CD14-positive monocyte (primary cell): Measurements from ENCODE around the gene HTR5A. TPM values are rescaled to one million over a fixed set of nuclear protein-coding genes. Genes with fewer than 3 reads are reported as not detected.

Experiments used
- DNase-seq, 3 donors: peaks; one replicate each; pipeline ENCODE4 v3.0.0-alpha.2; 2011 to 2022
- H2AFZ ChIP-seq: 2 replicates; pipeline ENCODE4 v1.6.0; 2012; ENCODE audit warnings: mild to moderate bottlenecking, low read depth, low read length, inconsistent platforms; ENCODE audit not compliant: insufficient read depth, poor library complexity, severe bottlenecking
- H3K27ac ChIP-seq, 2 donors: 1 replicate in 1 of 2; 2 replicates in 1 of 2; pipeline ENCODE4 v1.5.1; 2012 to 2013; ENCODE audit warnings: low read length in 2 of 2, control low read depth in 1 of 2, inconsistent platforms in 1 of 2, low read depth in 1 of 2, mild to moderate bottlenecking in 1 of 2
- H3K27me3 ChIP-seq, 2 donors: one replicate each; pipeline versions ENCODE4 v1.6.0 to v1.6.1; 2011 to 2013; ENCODE audit warnings: low read length in 2 of 2; ENCODE audit not compliant: control insufficient read depth in 2 of 2, insufficient read depth in 2 of 2
- H3K36me3 ChIP-seq, 2 donors: replicated peaks in 1 of 2; 1 replicate in 1 of 2; 2 replicates in 1 of 2; pipeline versions ENCODE4 v1.5.1 to v1.6.1; 2012 to 2013; ENCODE audit warnings: low read length in 2 of 2, control low read depth in 1 of 2, inconsistent platforms in 1 of 2, mild to moderate bottlenecking in 1 of 2; ENCODE audit not compliant: insufficient read depth in 2 of 2, control insufficient read depth in 1 of 2
- H3K4me1 ChIP-seq, 2 donors: 1 replicate in 1 of 2; 2 replicates in 1 of 2; pipeline versions ENCODE4 v1.5.1 to v1.6.1; 2012 to 2013; ENCODE audit warnings: low read length in 2 of 2, control low read depth in 1 of 2, inconsistent platforms in 1 of 2, mild to moderate bottlenecking in 1 of 2, moderate library complexity in 1 of 2; ENCODE audit not compliant: insufficient read depth in 2 of 2, control insufficient read depth in 1 of 2
- H3K4me2 ChIP-seq: replicated peaks from 2 replicates; pipeline ENCODE3; 2012; ENCODE audit warnings: low read length, moderate library complexity, mild to moderate bottlenecking; ENCODE audit not compliant: poor library complexity, severe bottlenecking; ENCODE audit errors: extremely low read depth
- H3K4me3 ChIP-seq, 3 experiments: fragments of 200-600 bp in 1 of 3; sonication (generic) in 1 of 3; replicated peaks in 1 of 3; 1 replicate in 2 of 3; 2 replicates in 1 of 3; pipeline ENCODE4 v1.5.1; 2011 to 2013; ENCODE audit warnings: low read length in 3 of 3, mild to moderate bottlenecking in 3 of 3, control low read depth in 2 of 3, low read depth in 2 of 3, inconsistent platforms in 1 of 3, moderate library complexity in 1 of 3
- H3K79me2 ChIP-seq: 2 replicates; pipeline ENCODE4 v1.6.0; 2012; ENCODE audit warnings: mild to moderate bottlenecking, control low read depth, inconsistent platforms, low read length, moderate library complexity; ENCODE audit not compliant: insufficient read depth
- H3K9ac ChIP-seq: 2 replicates; pipeline ENCODE4 v1.6.0; 2017; ENCODE audit warnings: low read length, mild to moderate bottlenecking; ENCODE audit not compliant: insufficient read depth, poor library complexity, severe bottlenecking
- H3K9me3 ChIP-seq, 2 donors: replicated peaks in 1 of 2; 1 replicate in 1 of 2; 2 replicates in 1 of 2; pipeline versions ENCODE4 v1.5.1 to v1.6.1; 2012 to 2013; ENCODE audit warnings: low read length in 2 of 2, control low read depth in 1 of 2; ENCODE audit not compliant: control insufficient read depth in 1 of 2, insufficient read depth in 1 of 2
- H4K20me1 ChIP-seq: 2 replicates; pipeline ENCODE4 v1.6.0; 2012; ENCODE audit warnings: mild to moderate bottlenecking, low read length, control low read depth, moderate library complexity; ENCODE audit not compliant: insufficient read depth
- H3K27ac Mint-ChIP-seq, 7 donors: one replicate each; pipeline ENCODE4 v1.8.0; 2020; ENCODE audit warnings: mild to moderate bottlenecking in 7 of 7, mixed read lengths in 7 of 7, moderate library complexity in 6 of 7, inconsistent platforms in 2 of 7
- H3K27me3 Mint-ChIP-seq, 3 donors: one replicate each; pipeline ENCODE4 v1.8.0; 2021 to 2022; ENCODE audit warnings: low read depth in 3 of 3, mild to moderate bottlenecking in 3 of 3, mixed read lengths in 3 of 3, moderate library complexity in 3 of 3, inconsistent platforms in 1 of 3
- H3K36me3 Mint-ChIP-seq, 2 donors: one replicate each; pipeline ENCODE4 v1.8.0; 2020; ENCODE audit warnings: mixed read lengths in 2 of 2, inconsistent platforms in 1 of 2, mild to moderate bottlenecking in 1 of 2
- H3K4me1 Mint-ChIP-seq: one replicate; pipeline ENCODE4 v1.8.0; 2020; ENCODE audit warnings: mild to moderate bottlenecking, mixed read lengths
- H3K4me3 Mint-ChIP-seq, 2 donors: one replicate each; pipeline ENCODE4 v1.8.0; 2020; ENCODE audit warnings: mild to moderate bottlenecking in 2 of 2, mixed read lengths in 2 of 2, moderate library complexity in 1 of 2
- H3K9me3 Mint-ChIP-seq, 7 donors: one replicate each; pipeline ENCODE4 v1.8.0; 2020 to 2022; ENCODE audit warnings: mixed read lengths in 7 of 7, mild to moderate bottlenecking in 6 of 7, moderate library complexity in 6 of 7, inconsistent platforms in 2 of 7
- CTCF ChIP-seq: fragments of 200-600 bp; IDR thresholded peaks from one replicate; pipeline ENCODE4 v1.8.0; 2022; ENCODE audit warnings: antibody characterized with exemption, mild to moderate bottlenecking
- WGBS: methylation state at CpG from one replicate; pipeline ENCODE4 v1.1.5; 2013; ENCODE audit warnings: missing lambda C conversion rate; ENCODE audit not compliant: insufficient coverage; 5-methylcytosine and 5-hydroxymethylcytosine counted together
- intact Hi-C, 2 donors: fragments of 100-400 bp; cut with micrococcal nuclease; formaldehyde crosslinking; loops; one replicate each; pipeline versions ENCODE4 v1.15.0 to v1.15.1; 2023
- polyA plus RNA-seq, 3 donors: library from polyadenylated mRNA; depleted of rRNA in 1 of 3; unstranded in 2 of 3; stranded (reverse) in 1 of 3; fragments of 300-500 nt in 2 of 3; fragments of >200 nt in 1 of 3; fragmentation: Illumina TruSeq in 2 of 3; gene quantifications; 1 replicate in 2 of 3; 2 replicates in 1 of 3; pipeline ENCODE4 v1.2.3, GENCODE V29; 2012 to 2021

The HTR5A gene
- polyA plus RNA-seq, 3 donors: not detected

GRCh38 chr7:155073922-155074321 lies 3.8 kb downstream of the HTR5A start:
- H3K9me3 Mint-ChIP-seq: peaks cover 0 to 5% (median 1%) of the 10 kb centered on the region in 7 donors
- no peak overlapping the region for H2AFZ ChIP-seq
- H3K27me3 ChIP-seq: peaks cover 4 to 16% of the 10 kb centered on the region in 2 donors
- H3K79me2 ChIP-seq: no peaks in the 10 kb centered on the region
- no peaks in the 10 kb centered on the region for H3K4me1 Mint-ChIP-seq
- H3K27ac Mint-ChIP-seq: no peak overlapping the region
- no peaks in the 10 kb centered on the region for H3K9me3 ChIP-seq
- H3K27ac ChIP-seq: no peak overlapping the region
- H3K36me3 Mint-ChIP-seq: no peaks in the 10 kb centered on the region
- no peak for TF ChIP-seq CTCF
- no peaks in the 10 kb centered on the region for H3K4me1 ChIP-seq
- intact Hi-C loops: no loop called here
- no peaks in the 10 kb centered on the region for H3K36me3 ChIP-seq
- H3K4me3 Mint-ChIP-seq: no peak overlapping the region
- H3K4me2 ChIP-seq: no peak overlapping the region
- no peak overlapping the region for H3K9ac ChIP-seq
- no peak for DNase-seq
- H3K27me3 Mint-ChIP-seq: peaks cover 17 to 23% (median 20%) of the 10 kb centered on the region in 3 donors
- no peak overlapping the region for H3K4me3 ChIP-seq
- no peaks in the 10 kb centered on the region for H4K20me1 ChIP-seq

- Histone ChIP-seq H3K4me2 (no peak overlapping the region), H3K27ac (no peak overlapping the region), H2AFZ (no peak overlapping the region), H3K9me3 (no peaks in the 10 kb centered on the region), H3K27me3 (no peaks in the 10 kb centered on the region), H3K36me3 (no peaks in the 10 kb centered on the region), H3K4me3 (no peak overlapping the region), H3K4me1 (no peaks in the 10 kb centered on the region), H3K9ac (no peak overlapping the region), H3K79me2 (no peaks in the 10 kb centered on the region), H4K20me1 (no peaks in the 10 kb centered on the region)
- Mint-ChIP-seq H3K4me3 (no peak overlapping the region), H3K9me3 (peaks cover 0 to 4% (median 0%) of the 10 kb centered on the region in 7 donors), H3K27ac (no peak overlapping the region), H3K36me3 (no peaks in the 10 kb centered on the region), H3K4me1 (no peaks in the 10 kb centered on the region), H3K27me3 (peaks cover 0 to 4% (median 0%) of the 10 kb centered on the region in 3 donors)
- no peak for TF ChIP-seq CTCF
- DNase-seq: no peak
- 91% methylated on average over 9 of the region's 14 CpGs for WGBS
- intact Hi-C loops: no loop called here
Observed at GRCh38 chr7:155084021-155084420, 13.9 kb downstream of the HTR5A start.
